HG02588 (cell line): ENCODE data around the gene TRIM65.

ENCODE experiments used
- ATAC-seq: cut with Tn5 transposase; IDR thresholded peaks from one replicate; pipeline ENCODE4 v1.9.1; 2021; ENCODE audit warnings: mild to moderate bottlenecking, moderate library complexity; ENCODE audit not compliant: unreplicated experiment

The TRIM65 gene

GRCh38 chr17:75839942-75840798 is 56.6 kb downstream of the TRIM65 start:
- ATAC-seq: no peak
